ENCODE data around the gene SCYL1. TPM values are rescaled to one million over a fixed set of nuclear protein-coding genes. Genes with fewer than 3 reads are reported as not detected.

The SCYL1 gene
- total and polyA plus RNA-seq, 4 donors: 33.7 to 62.0 (median 52.6) TPM

DNA sequence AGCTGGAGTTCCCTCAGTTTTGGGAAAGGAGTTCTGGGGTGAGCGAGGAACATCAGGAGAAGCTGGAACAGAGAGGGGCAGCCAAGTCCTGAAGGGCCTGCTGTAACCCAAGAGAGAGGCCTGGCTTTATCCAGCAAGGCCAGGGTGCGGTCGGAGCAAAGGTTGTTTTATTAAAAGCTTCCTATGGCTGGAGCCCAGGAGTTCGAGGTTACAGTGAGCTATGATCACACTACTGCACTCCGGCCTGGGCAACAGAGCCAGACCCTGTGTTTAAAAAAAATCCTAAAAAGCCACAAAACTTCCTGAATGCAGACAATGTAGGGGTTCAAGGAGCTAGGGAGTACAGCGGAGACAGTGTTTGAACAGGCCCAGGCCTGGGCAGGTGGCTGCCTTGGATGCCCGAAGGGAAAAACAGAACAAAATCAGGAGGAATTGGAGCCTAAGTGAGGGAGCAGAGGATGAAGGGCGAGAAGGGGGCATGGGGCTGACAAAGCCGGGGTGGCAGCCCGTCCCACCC is 48.2 kb upstream of the SCYL1 start (continued):
- TF ChIP-seq, protein P1, sequence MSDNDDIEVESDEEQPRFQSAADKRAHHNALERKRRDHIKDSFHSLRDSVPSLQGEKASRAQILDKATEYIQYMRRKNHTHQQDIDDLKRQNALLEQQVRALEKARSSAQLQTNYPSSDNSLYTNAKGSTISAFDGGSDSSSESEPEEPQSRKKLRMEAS (IDR thresholded peaks at IDR 0.05): no peak
- no peak for TF ChIP-seq GABPA (IDR thresholded peaks at IDR 0.05 in 1 of 2, conservative IDR thresholded peaks at IDR 0.05 in 1 of 2)
- no peak for TF ChIP-seq EGR1 (IDR thresholded peaks at IDR 0.05; ENCODE audit: low read depth in 2 of 2)
- TF ChIP-seq, protein P2, sequence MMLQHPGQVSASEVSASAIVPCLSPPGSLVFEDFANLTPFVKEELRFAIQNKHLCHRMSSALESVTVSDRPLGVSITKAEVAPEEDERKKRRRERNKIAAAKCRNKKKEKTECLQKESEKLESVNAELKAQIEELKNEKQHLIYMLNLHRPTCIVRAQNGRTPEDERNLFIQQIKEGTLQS (IDR thresholded peaks at IDR 0.05): no peak
- no peak for TF ChIP-seq SP1 (IDR thresholded peaks at IDR 0.05)
- no peak for TF ChIP-seq JUND (IDR thresholded peaks at IDR 0.05)
- peak in 1 of 2 donors; percentile 69 for TF ChIP-seq HNF4A (conservative IDR thresholded peaks at IDR 0.05)
- TF ChIP-seq, protein P3, sequence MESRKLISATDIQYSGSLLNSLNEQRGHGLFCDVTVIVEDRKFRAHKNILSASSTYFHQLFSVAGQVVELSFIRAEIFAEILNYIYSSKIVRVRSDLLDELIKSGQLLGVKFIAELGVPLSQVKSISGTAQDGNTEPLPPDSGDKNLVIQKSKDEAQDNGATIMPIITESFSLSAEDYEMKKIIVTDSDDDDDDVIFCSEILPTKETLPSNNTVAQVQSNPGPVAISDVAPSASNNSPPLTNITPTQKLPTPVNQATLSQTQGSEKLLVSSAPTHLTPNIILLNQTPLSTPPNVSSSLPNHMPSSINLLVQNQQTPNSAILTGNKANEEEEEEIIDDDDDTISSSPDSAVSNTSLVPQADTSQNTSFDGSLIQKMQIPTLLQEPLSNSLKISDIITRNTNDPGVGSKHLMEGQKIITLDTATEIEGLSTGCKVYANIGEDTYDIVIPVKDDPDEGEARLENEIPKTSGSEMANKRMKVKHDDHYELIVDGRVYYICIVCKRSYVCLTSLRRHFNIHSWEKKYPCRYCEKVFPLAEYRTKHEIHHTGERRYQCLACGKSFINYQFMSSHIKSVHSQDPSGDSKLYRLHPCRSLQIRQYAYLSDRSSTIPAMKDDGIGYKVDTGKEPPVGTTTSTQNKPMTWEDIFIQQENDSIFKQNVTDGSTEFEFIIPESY (IDR thresholded peaks at IDR 0.05): no peak
- no peak for TF ChIP-seq FOXA2 (IDR thresholded peaks at IDR 0.05)

DNA sequence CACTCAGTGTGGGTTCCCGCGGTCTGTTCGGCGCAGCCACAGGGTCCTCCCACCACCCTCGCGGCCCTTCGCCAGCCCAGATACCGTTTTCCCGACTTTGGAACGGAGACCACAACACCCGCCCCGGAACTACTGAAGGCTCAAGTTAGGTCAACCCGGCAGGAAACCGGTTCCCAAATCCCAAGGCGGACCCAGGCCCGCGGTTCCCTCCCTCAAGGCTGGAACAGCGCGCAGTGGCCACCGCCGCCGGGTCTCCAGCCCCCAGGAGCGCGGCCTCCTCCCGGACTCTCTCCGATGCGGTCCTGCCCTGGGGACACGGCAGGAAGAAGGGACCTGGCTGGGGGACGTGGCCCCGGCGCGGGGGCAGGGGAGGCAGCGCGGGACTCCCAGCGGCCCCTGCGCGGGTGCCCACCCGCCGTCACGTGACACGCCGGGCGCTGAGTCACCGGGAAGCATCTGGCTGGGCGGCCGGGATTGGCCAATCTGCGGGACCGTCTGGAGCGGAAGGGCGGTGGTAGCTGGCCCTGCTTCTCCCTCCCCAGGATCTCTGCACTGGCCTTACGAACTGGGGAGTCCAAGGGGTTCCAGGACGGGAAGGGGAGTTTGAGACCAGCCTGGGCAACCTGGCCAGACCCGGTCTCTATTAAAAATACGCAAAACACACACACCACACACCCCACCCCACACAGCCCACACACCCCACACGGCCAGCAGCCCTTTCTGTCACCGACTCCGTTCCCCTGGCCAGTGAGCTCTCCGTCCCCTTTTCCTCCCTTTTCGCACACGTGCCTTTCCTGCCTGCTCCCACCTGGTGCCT is 47.5 kb upstream of the SCYL1 start:
- H3K9me3 ChIP-seq (ENCODE audit: control insufficient read depth in 4 of 4, low read length in 3 of 4): no peaks in the 10 kb centered on the region
- peak overlapping the region; percentile 98 to 100 for H3K27ac ChIP-seq (ENCODE audit: low read depth in 1 of 2, low read length in 2 of 2)
- H3K4me3 ChIP-seq (ENCODE audit: low read depth in 1 of 3, low read length in 3 of 3): peak overlapping the region; percentile 71 to 99 (median 73)
- peak overlapping the region; percentile 87 to 100 for H3K9ac ChIP-seq (ENCODE audit: low read depth in 1 of 2, low read length in 2 of 2)
- peak; percentile 96 for DNase-seq (ENCODE audit: low spot score)
- WGBS: under 1% methylated on average over 60 of the region's 60 CpGs
- H3K4me1 ChIP-seq (ENCODE audit: control insufficient read depth in 4 of 4, insufficient read depth in 4 of 4, low read length in 3 of 4): peaks cover 7 to 27% (median 20%) of the 10 kb centered on the region in 4 donors
- no peaks in the 10 kb centered on the region for H3K27me3 ChIP-seq (ENCODE audit: control insufficient read depth in 4 of 4, insufficient read depth in 4 of 4, low read length in 3 of 4)
- no peaks in the 10 kb centered on the region for H3K36me3 ChIP-seq (ENCODE audit: control insufficient read depth in 4 of 4, insufficient read depth in 3 of 4, low read depth in 1 of 4, low read length in 3 of 4)
- TF ChIP-seq RAD21 (IDR thresholded peaks at IDR 0.05) (peak in 1 of 2 donors; percentile 37), HNF4A (conservative IDR thresholded peaks at IDR 0.05) (peak in 1 of 2 donors; percentile 71), YY1 (IDR thresholded peaks at IDR 0.05) (peak; percentile 75), JUND (IDR thresholded peaks at IDR 0.05) (peak; percentile 83 to 94), RXRA (IDR thresholded peaks at IDR 0.05) (peak in 1 of 2 donors; percentile 38), GABPA (IDR thresholded peaks at IDR 0.05 in 1 of 2, conservative IDR thresholded peaks at IDR 0.05 in 1 of 2) (peak in 1 of 2 donors; percentile 73), FOXA1 (IDR thresholded peaks at IDR 0.05) (no peak), FOXA2 (IDR thresholded peaks at IDR 0.05) (no peak), EGR1 (IDR thresholded peaks at IDR 0.05; ENCODE audit: low read depth in 2 of 2) (peak in 1 of 2 donors; percentile 68), TAF1 (conservative IDR thresholded peaks at IDR 0.05) (peak; percentile 65)
- TF ChIP-seq, protein P4, sequence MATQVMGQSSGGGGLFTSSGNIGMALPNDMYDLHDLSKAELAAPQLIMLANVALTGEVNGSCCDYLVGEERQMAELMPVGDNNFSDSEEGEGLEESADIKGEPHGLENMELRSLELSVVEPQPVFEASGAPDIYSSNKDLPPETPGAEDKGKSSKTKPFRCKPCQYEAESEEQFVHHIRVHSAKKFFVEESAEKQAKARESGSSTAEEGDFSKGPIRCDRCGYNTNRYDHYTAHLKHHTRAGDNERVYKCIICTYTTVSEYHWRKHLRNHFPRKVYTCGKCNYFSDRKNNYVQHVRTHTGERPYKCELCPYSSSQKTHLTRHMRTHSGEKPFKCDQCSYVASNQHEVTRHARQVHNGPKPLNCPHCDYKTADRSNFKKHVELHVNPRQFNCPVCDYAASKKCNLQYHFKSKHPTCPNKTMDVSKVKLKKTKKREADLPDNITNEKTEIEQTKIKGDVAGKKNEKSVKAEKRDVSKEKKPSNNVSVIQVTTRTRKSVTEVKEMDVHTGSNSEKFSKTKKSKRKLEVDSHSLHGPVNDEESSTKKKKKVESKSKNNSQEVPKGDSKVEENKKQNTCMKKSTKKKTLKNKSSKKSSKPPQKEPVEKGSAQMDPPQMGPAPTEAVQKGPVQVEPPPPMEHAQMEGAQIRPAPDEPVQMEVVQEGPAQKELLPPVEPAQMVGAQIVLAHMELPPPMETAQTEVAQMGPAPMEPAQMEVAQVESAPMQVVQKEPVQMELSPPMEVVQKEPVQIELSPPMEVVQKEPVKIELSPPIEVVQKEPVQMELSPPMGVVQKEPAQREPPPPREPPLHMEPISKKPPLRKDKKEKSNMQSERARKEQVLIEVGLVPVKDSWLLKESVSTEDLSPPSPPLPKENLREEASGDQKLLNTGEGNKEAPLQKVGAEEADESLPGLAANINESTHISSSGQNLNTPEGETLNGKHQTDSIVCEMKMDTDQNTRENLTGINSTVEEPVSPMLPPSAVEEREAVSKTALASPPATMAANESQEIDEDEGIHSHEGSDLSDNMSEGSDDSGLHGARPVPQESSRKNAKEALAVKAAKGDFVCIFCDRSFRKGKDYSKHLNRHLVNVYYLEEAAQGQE (IDR thresholded peaks at IDR 0.05): peak; percentile 87
- TF ChIP-seq, protein P5, sequence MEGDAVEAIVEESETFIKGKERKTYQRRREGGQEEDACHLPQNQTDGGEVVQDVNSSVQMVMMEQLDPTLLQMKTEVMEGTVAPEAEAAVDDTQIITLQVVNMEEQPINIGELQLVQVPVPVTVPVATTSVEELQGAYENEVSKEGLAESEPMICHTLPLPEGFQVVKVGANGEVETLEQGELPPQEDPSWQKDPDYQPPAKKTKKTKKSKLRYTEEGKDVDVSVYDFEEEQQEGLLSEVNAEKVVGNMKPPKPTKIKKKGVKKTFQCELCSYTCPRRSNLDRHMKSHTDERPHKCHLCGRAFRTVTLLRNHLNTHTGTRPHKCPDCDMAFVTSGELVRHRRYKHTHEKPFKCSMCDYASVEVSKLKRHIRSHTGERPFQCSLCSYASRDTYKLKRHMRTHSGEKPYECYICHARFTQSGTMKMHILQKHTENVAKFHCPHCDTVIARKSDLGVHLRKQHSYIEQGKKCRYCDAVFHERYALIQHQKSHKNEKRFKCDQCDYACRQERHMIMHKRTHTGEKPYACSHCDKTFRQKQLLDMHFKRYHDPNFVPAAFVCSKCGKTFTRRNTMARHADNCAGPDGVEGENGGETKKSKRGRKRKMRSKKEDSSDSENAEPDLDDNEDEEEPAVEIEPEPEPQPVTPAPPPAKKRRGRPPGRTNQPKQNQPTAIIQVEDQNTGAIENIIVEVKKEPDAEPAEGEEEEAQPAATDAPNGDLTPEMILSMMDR (IDR thresholded peaks at IDR 0.05; ENCODE audit: low read depth, low read length, missing input control): no peak
- TF ChIP-seq, protein P1 (IDR thresholded peaks at IDR 0.05): peak; percentile 34
- TF ChIP-seq, protein P3 (IDR thresholded peaks at IDR 0.05): no peak
- TF ChIP-seq, protein P2 (IDR thresholded peaks at IDR 0.05): no peak
